Stimulated activated CD8-positive, alpha-beta memory T cell treated with anti-CD3 and anti-CD28 coated beads, Interleukin-15, amount 100 ng/mL, for 48 hours (primary cell): Measurements from ENCODE around the gene UQCC3.
"Not testable (repeated sequence)": the region's sequence is repeated elsewhere in the genome, so short reads cannot be mapped to it uniquely, and the experiment has no call there.

Experiments
- DNase-seq, 2 donors: peaks; one replicate each; pipeline ENCODE4 v3.0.0-alpha.2; 2020; ENCODE audit warnings: low read depth in 2 of 2

The UQCC3 gene

GRCh38 chr11:62703921-62704320, 32.4 kb downstream of the UQCC3 start:
- DNase-seq, result not testable (repeated sequence)

- no peak for DNase-seq
These were observed 33.9 kb downstream of the UQCC3 start for GRCh38 chr11:62705413-62705812.

- peak; percentile 90 to 92 for DNase-seq
These were observed 34.7 kb downstream of the UQCC3 start for GRCh38 chr11:62705880-62706849.

- no peak for DNase-seq
These were observed 35.4 kb downstream of the UQCC3 start for GRCh38 chr11:62706850-62707247.

- no peak for DNase-seq
These were observed 35.9 kb downstream of the UQCC3 start, which contains the start of the genes BSCL2 and GNG3 for GRCh38 chr11:62707277-62707861. Gene BSCL2, minus strand, starts transcription at chr11:62707424. Its CDS starts 229 bp downstream, at chr11:62707195. Gene GNG3, plus strand, starts transcription at chr11:62707676. Its CDS starts 620 bp downstream, at chr11:62708296.

GRCh38 chr11:62708392-62708791, 36.9 kb downstream of the UQCC3 start:
- DNase-seq, result no peak

- no peak for DNase-seq
These were observed 37.3 kb downstream of the UQCC3 start for GRCh38 chr11:62708793-62709192.

- DNase-seq, result peak; percentile 92 to 94
These were observed 38.0 kb downstream of the UQCC3 start for GRCh38 chr11:62709247-62710000.

- DNase-seq, result no peak
These were observed 38.5 kb downstream of the UQCC3 start for GRCh38 chr11:62710001-62710345.

GRCh38 chr11:62712276-62712812, 40.9 kb downstream of the UQCC3 start:
- DNase-seq, result no peak

- no peak for DNase-seq
These were observed 41.4 kb downstream of the UQCC3 start for GRCh38 chr11:62712861-62713260.

GRCh38 chr11:62713343-62713742, 41.9 kb downstream of the UQCC3 start:
- DNase-seq, result no peak

- DNase-seq, result no peak
These were observed 44.0 kb downstream of the UQCC3 start for GRCh38 chr11:62715150-62716130.

GRCh38 chr11:62716206-62716605, 44.7 kb downstream of the UQCC3 start:
- DNase-seq, result no peak

- no peak for DNase-seq
These were observed 45.3 kb downstream of the UQCC3 start for GRCh38 chr11:62716816-62717215.

GRCh38 chr11:62719302-62719978, 48.0 kb downstream of the UQCC3 start:
- DNase-seq, result no peak

- no peak for DNase-seq
These were observed 50.5 kb downstream of the UQCC3 start for GRCh38 chr11:62721994-62722393.
